Epithelial cell of proximal tubule (primary cell): ENCODE data around the gene CDH12. TPM values are rescaled to one million over a fixed set of nuclear protein-coding genes. Genes with fewer than 3 reads are reported as not detected.

Experiments
- DNase-seq: peaks from one replicate; pipeline ENCODE4 v3.0.0-alpha.2; 2011; ENCODE audit warnings: low read depth
- H3K4me3 ChIP-seq: 2 replicates; pipeline ENCODE4 v1.5.1; 2011; ENCODE audit warnings: low read depth, mild to moderate bottlenecking, low read length
- total RNA-seq: library from RNA; depleted of rRNA; stranded (reverse); fragments of >200 nt; gene quantifications from 2 replicates; pipeline ENCODE4 v1.2.3, GENCODE V29; 2015
- TF ChIP-seq, protein P1 (sequence below): conservative IDR thresholded peaks from 2 replicates; pipeline ENCODE4 v1.5.1; 2012; ENCODE audit warnings: low read depth, mild to moderate bottlenecking, low read length

Gene CDH12
- total RNA-seq, 1 donor from 2014 or later = not detected

DNA sequence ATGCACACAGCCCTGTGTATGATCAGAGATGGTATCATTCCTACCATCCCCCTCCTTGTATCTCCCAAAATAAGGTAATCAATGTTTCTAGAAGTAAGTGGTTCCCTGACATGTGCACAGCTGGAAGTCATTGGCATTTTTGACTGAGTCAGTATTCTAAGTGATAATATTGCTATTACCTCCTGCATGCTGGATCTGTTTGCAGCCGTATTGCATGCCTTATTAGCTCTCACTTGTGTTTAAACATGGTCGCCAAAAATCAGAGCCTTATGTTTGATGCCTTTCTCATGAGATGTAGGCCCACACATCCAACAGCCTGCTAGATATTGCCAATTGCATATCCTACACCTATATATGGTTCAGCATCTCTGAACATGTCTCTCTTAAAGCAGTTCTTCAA, 254.3 kb downstream of the CDH12 start:
- DNase-seq = no peak
- H3K4me3 ChIP-seq = no peak overlapping the region
- TF ChIP-seq, protein P1, sequence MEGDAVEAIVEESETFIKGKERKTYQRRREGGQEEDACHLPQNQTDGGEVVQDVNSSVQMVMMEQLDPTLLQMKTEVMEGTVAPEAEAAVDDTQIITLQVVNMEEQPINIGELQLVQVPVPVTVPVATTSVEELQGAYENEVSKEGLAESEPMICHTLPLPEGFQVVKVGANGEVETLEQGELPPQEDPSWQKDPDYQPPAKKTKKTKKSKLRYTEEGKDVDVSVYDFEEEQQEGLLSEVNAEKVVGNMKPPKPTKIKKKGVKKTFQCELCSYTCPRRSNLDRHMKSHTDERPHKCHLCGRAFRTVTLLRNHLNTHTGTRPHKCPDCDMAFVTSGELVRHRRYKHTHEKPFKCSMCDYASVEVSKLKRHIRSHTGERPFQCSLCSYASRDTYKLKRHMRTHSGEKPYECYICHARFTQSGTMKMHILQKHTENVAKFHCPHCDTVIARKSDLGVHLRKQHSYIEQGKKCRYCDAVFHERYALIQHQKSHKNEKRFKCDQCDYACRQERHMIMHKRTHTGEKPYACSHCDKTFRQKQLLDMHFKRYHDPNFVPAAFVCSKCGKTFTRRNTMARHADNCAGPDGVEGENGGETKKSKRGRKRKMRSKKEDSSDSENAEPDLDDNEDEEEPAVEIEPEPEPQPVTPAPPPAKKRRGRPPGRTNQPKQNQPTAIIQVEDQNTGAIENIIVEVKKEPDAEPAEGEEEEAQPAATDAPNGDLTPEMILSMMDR = no peak

DNA sequence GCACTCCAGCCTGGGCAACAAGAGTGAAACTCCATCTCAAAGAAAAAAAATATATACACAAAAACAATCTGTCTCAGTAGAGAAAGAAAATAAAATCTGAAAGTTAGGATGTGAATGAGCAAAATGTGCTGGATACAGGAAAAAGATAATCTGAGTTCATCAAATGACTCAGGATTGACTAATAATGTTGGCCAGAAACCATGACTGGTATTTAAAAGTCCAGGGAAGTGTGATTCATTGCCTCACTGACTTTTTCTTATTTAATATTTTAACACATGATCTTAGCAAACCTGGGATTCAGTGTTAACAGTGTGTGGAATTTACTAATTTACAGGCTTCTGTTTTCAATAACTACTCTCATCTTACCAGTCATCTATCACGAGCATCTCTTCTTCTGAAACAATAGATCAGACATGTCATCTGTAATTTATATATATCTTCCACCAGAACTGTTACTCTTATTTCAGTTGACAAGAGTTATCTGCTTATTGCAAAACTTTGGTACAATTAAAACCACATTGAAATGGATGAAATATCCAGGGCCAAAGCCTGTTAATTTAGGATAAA, 256.7 kb downstream of the CDH12 start:
- no peak overlapping the region for H3K4me3 ChIP-seq
- peak; percentile 37 for DNase-seq
- TF ChIP-seq, protein P1 = no peak

- TF ChIP-seq, protein P1 = no peak
- DNase-seq = no peak
- H3K4me3 ChIP-seq = no peak overlapping the region
These were observed 258.7 kb downstream of the CDH12 start for GRCh38 chr5:22594491-22594890.

DNA sequence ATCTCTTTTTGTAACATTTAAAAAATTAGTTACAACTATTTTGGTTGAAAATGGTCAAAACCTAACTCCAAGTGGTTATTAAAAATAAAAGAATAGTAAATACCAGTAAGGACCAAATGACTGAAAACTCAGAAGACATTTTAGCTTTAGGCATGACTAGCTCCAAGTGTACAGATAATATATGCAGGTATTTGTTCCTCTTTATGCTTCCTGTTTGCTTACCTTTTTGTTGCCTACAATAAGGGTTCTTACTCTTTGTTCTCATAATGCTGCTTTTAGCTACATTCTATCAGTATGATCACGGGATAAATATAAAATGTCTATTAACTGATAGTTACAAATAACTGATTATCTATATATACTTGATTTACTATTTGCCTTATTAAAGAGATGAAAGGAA, 259.6 kb downstream of the CDH12 start:
- H3K4me3 ChIP-seq = no peak overlapping the region
- no peak for DNase-seq
- TF ChIP-seq, protein P1 = no peak

DNA sequence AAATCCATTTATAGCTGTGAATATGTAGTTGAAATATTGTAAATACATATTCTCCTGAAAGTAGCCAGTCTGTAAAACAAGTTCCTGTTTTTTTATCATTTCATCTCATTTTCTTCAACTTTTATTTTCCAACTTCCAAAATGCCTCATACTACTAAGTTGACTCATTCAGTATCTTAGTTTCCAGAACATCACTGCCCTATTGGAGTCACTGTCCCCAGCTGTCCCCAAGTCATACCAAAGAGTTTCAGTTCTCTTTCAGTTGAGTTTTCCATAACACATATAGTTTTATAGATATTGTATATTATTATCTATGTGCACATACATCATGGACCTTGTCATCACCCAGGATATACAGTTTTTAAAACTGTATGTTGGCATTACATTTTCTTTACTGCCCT, 261.7 kb downstream of the CDH12 start:
- TF ChIP-seq, protein P1 = no peak

DNA sequence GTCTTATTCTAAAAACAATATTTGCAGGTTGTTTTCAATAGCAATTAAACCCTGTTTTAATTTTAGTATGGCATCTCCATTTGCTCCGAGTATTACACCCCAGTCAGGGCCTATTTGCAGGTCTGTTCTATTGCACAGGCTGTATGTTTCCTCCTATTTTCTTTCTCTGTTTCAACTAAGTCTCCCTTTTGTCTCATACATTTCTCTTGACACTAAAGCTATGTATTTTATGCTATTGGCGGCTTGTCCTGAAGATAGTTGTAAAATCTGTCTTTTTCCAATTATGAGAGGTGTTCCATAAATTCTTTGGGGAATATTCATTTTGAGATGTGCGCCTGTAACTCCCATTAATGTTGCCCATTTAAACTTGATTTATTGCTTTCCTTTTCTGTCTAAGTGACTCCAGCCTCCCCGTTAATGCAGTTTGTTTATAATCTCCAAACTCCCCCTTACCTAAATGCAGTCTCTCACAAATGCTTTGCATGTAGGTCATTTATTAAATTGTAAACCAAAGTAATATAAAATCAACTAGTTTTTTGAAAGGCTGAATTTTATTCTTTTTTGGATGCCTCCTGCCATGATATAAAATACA, 262.4 kb downstream of the CDH12 start:
- TF ChIP-seq, protein P1 = no peak
- DNase-seq = no peak
- H3K4me3 ChIP-seq = no peak overlapping the region

More for the DNA sequence above, 261.7 kb downstream of the CDH12 start:
- H3K4me3 ChIP-seq = no peak overlapping the region
- DNase-seq = no peak

GRCh38 chr5:22577711-22578110, 275.4 kb downstream of the CDH12 start:
- TF ChIP-seq, protein P1 = no peak
- DNase-seq = no peak
- no peak overlapping the region for H3K4me3 ChIP-seq
